ENCODE measurements around the gene DSCAML1. TPM values are rescaled to one million over a fixed set of nuclear protein-coding genes. Genes with fewer than 3 reads are reported as not detected.

Gene DSCAML1
- total RNA-seq, 1 experiment from 2014 or later, result 5.4 TPM

DNA sequence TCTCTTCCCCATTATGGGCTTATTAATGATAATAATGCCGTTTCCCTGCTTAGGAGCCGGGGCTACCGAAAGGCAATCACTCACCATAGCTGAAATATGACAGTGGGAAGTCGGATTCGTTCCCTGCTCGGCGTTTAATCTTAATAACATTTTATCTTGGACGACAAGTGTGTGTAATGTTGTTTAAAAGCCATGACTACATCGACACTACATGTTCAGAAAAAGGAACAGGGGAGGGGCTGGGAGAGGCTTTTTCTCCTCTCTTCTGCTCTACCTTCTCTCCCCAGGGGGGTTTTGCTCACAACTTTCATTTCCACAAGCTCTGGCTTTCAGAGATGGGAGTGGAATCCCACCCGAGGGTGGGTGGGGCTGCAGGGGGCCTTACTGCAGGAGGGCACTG is 105.5 kb downstream of the DSCAML1 start:
- in situ Hi-C loops (cut with HindIII; ENCODE audit: low pct_unique_long_range_greater_than_20kb, low sequenced_read_pairs), result no loop called here
- no peak for DNase-seq (ENCODE audit: low read depth)

DNA sequence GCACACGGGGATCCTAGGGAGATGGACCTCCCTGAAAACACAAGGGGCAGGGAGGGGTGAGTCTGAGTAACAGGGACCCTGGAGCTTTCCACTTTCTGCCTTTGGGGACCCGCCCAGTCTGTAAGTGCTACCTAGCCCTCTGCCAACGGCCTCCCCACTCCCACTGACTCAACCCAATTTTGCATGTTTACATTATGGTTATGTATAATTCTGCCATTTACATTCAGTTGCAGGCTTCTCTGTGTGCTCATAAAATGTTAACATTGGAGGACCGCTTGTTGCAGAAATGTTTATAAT is 105.8 kb downstream of the DSCAML1 start:
- in situ Hi-C loops (cut with HindIII; ENCODE audit: low pct_unique_long_range_greater_than_20kb, low sequenced_read_pairs), result no loop called here
- no peak for DNase-seq (ENCODE audit: low read depth)

DNA sequence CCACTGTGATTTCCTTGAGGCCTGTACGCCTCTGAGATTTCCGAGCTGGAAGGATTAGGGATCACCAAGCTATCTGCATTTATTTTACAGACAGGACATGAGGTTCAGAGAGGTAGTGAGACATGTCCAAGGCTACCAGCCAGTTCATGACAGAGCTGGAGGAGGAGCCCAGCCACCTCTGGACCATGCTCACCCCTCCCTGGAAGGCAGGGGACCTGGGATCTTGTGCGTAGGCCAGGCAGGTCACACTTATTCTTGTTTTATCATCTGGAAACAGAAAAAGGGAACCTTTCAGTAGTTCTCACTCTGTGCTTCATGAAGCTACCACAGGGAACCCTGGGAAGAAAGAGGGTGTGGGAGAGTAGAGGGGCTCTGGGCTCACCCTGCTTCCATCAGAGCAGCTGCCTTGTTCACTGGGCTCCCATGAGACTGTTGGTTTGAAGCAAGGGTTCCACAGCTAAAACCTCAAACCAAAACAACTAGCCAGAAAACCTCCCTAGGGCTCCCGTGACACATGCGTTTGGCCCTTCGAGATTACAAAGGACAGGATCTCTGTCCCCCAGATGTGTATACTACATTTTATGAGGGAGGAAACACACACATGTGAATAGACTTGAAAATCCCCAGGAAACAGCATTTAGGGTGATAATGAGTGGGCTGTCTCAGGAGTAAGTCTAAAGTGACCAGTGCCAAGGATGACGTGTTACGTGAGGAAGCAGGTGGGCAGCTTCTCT is 106.4 kb downstream of the DSCAML1 start:
- DNase-seq (ENCODE audit: low read depth), result no peak
- in situ Hi-C loops (cut with HindIII; ENCODE audit: low pct_unique_long_range_greater_than_20kb, low sequenced_read_pairs), result no loop called here

DNA sequence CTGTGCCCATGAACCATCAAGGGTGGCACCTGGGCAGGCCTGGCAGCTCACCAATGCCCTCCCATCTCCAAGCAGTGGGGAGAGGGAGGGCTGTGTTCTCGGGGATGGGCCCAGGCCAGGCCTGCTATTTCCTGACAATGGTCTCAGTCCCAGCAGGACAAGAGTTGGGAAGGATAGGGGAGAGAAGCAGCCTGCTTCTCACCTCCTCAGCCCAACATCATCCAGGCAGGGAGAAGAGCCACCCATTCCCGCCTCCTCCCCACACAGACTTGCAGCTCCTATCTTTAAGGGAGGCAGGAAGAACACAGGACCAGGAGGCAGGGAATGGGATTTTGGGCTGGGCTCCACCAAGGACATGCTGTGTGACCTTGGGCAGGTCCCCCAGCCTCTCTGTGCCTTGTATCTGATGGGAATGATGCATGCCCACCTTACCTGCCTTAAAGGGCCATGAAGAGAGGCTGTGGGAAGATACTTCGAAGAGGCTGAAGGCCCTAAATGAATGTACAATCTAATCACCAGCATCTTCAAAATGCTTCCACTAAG is 108.7 kb downstream of the DSCAML1 start:
- DNase-seq (ENCODE audit: low read depth), result no peak
- in situ Hi-C loops (cut with HindIII; ENCODE audit: low pct_unique_long_range_greater_than_20kb, low sequenced_read_pairs), result no loop called here

DNA sequence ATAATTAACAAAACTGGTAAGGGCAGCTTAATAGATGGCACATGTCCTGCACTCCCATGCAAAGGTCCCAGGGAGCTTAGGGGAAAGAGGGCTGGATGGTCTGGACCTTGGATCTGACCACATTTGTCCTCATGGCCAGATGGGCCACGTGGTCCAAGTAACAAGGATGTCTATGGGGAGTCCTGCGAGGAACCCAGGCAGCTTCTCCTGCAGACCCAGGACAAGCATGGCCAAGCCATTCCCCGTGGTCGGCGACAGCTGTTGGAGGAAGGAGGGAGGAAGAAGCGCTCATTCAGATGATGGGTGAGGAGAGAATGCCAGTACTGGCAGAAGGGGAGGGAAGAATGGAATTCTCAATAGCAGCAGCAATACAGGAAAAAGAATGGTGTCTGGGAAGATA is 109.2 kb downstream of the DSCAML1 start:
- in situ Hi-C loops (cut with HindIII; ENCODE audit: low pct_unique_long_range_greater_than_20kb, low sequenced_read_pairs), result no loop called here
- DNase-seq (ENCODE audit: low read depth), result no peak

DNA sequence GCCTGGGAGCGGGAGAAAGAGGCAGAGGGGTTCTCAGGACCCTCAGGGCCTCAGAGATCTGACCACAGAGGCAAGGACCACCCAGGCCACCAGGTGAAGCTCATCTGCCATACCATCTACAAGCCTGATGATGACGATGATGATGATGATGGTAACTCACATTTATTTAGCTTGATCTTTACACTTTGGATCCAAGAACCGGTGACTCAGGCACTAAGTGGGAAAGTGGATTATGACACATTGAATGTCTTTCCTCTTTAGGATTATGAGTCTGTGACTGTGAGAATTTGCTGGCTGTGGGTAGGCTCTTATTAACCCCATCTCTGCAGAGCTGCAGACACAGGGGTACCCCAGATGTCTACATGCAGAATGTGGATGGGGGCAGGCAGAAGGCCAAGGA is 110.3 kb downstream of the DSCAML1 start:
- DNase-seq (ENCODE audit: low read depth), result no peak
- in situ Hi-C loops (cut with HindIII; ENCODE audit: low pct_unique_long_range_greater_than_20kb, low sequenced_read_pairs), result no loop called here

DNA sequence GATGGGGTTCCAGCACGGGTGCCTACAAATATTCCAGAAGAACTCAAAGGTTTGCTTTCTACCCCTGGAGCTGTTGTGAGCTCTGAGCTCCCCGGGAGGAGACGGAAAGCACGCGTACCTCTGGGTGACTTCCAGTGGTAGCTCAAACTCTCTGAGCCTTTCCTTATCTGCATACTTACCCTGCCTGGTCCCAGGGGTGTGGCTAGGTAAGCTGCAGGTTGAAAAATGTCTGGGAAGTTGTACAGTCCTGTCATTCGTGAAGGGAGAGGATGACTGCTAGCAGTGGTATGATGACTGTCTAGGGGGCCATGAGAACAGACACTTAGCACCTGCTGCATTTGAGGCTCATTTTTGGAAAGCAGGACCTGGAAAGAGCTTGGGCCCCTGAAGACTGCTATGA is 111.5 kb downstream of the DSCAML1 start:
- no peak for DNase-seq (ENCODE audit: low read depth)
- in situ Hi-C loops (cut with HindIII; ENCODE audit: low pct_unique_long_range_greater_than_20kb, low sequenced_read_pairs), result no loop called here

DNA sequence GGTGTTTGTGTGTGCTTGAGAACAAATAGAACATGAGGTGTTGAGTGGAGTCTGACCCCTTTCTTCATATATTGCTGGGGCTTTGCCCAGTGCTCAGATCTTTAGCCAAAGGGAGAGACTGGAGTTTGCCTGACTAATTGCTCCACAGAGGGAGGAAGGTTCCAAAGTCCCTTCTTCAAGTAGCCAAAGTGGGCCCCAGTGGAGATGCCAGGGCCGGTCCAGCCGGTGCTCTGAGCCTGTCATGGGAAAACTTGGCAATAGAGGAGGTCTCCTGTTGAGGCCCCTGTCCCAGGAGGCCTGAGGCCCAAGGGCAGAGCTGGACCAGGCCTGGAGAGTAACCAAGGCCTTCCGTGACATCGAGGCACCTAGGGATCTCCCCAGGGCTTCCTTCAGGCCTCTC is 112.3 kb downstream of the DSCAML1 start:
- in situ Hi-C loops (cut with HindIII; ENCODE audit: low pct_unique_long_range_greater_than_20kb, low sequenced_read_pairs), result no loop called here
- no peak for DNase-seq (ENCODE audit: low read depth)

DNA sequence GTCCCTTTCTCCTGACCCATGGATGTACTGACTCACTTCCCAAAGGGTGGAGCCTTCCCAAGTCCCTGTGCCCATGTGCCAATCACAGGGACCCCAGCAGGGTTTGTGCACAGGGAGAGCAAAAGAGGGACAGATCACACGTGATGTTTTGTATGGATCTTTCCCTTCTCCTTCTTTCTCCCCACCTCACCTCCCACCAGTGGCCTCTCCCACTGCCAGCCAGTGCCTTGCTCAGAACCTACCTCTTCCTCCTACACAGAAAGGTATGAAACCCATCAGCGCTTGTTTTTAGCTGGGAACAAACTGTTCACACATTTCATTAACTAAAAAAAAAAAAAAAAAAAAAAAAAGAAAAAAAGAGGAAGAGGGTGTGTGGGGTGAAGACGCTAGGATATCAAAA is 112.9 kb downstream of the DSCAML1 start:
- DNase-seq (ENCODE audit: low read depth), result no peak
- in situ Hi-C loops (cut with HindIII; ENCODE audit: low pct_unique_long_range_greater_than_20kb, low sequenced_read_pairs), result no loop called here

DNA sequence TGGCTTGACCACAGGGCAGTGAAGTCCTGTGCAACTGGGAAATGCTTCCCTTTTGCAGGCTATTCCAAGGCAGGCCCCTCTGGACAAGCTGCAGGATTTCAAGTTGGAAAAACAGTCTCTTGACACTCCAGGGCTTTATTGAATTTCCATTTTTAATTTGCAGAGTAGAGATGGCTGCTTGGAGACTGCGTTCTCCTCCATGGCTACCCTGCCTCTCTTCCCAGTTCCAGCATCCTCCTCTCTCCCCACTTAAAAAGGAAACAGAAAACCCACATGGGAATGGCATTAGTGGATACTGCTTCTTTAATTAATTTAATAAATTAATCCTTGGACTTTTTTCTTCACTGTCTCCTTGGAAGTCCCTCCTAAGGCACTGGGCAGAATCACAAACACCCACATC is 115.6 kb downstream of the DSCAML1 start:
- in situ Hi-C loops (cut with HindIII; ENCODE audit: low pct_unique_long_range_greater_than_20kb, low sequenced_read_pairs), result no loop called here
- no peak for DNase-seq (ENCODE audit: low read depth)

DNA sequence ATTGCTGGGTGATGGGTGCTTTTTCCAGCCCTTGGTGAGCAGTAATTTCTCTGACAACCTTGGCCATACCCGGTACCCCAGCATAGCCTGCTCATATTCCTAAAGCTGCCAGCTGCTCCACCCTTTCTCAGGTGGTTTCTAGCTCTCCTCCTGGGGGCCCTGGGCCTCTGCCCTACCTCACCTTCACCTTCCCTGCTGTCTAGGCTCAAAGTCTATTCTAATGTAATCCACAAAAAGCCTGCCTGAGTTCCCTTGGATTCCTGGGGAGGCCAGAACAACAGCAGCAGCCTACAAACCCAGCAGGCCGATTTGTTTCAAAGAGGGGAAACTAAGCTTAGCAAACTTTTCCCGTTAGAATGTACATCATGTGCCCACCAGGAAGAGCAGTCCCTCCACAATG is 117.6 kb downstream of the DSCAML1 start:
- in situ Hi-C loops (cut with HindIII; ENCODE audit: low pct_unique_long_range_greater_than_20kb, low sequenced_read_pairs), result no loop called here
- DNase-seq (ENCODE audit: low read depth), result no peak

DNA sequence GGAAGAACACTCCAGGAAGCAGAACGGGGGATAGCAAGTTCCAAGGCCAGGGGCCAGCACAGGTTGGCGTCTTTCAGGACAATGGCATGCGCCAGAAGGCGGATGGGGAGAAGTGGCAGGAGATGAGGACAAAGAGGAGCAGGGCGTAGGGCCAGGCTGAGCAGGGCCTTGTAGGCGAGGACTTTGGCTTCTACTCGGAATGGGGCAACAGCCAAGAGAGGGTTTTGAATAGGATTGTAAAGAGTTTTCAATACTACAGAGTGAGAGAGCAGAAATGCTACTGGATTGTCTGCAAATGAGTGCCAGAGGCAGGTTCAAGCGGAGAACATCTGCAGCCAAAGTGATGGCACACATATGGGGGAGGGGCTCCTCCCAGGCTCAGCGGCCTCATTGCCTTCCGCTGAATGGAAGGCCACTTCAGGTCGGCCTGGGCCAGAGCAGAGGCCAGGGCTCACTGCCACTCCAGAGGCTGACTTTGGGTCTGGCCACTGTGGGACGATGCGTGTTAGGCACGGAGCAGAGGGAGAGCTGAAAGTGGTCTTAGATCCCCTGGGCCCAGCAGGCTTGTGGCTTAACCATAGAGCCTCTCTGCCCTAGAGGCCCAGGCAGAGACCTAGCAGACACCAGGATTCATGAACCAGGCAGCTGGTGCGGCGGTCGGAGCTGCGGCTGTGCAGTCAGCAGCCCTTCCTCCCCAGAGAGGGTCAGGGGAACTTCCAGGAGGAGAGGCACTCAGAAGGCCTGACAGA is 118.2 kb downstream of the DSCAML1 start:
- in situ Hi-C loops (cut with HindIII; ENCODE audit: low pct_unique_long_range_greater_than_20kb, low sequenced_read_pairs), result no loop called here
- DNase-seq (ENCODE audit: low read depth), result no peak

DNA sequence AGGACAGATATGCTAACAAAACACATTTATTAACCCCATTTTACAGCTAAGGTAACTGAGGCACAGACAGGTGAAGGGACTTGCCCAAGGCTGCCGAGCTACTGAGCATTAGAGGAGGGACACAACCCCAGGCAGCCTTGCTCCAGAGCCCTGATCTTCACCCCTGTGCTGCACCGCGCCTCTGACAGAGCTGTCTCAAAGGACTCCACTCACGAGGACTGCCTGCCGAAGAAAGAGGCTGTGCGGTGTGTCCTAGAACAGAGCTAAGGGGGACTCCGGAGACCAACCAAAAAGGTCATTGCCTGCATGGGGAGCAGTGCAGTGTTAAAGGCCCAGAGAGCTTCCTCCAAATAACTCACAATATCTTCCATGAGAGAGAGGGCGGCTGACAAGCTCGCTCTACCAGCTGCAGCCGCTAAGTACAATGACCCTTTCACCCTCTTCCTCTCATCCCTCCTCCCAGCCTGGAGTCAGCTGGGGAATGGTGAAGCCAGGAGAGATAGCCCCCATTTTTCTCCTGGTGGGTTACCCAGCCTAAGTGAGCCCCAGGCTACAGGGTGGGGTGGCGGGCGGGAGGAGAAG is 119.2 kb downstream of the DSCAML1 start:
- no peak for DNase-seq (ENCODE audit: low read depth)
- in situ Hi-C loops (cut with HindIII; ENCODE audit: low pct_unique_long_range_greater_than_20kb, low sequenced_read_pairs), result no loop called here

DNA sequence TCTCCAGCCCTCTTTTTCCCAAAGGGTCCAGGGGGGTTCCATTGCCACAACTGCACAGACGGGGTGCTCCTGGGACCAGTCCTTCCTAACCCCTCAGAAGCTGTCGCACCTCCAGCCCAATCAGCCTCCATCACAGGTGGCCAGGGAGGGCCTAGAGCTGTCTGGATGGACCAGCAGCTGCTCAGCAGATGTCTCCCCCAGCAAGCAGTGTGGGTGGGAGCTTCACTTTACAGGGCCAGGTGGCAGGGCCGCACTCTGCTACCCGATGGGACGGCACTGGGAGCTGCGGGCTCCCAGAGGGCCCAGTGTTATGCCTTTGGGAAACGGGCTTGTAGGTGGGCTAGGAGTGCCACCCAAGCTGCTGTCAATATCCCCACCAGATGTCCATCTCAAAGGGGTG is 120.5 kb downstream of the DSCAML1 start:
- no peak for DNase-seq (ENCODE audit: low read depth)
- in situ Hi-C loops (cut with HindIII; ENCODE audit: low pct_unique_long_range_greater_than_20kb, low sequenced_read_pairs), result no loop called here

DNA sequence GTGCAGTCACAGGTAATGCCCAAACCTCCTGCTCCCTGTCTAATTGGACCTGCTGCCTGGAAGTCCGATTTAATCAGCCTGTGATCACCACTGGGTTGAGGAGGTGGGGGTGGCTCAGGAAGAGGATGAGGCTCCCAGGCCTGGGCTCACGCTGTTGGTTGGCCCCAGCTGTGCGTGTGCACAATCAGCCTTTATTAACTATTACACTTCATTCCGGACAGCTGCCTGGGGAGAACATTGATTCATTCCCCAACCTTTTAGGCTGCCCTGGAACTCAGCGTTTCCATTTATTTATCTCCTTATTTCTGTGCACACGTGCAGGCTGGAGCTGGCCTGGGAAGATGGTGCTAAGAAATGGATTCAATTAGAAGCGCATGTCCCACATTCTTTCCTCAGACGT is 123.4 kb downstream of the DSCAML1 start:
- in situ Hi-C loops (cut with HindIII; ENCODE audit: low pct_unique_long_range_greater_than_20kb, low sequenced_read_pairs), result no loop called here
- no peak for DNase-seq (ENCODE audit: low read depth)

DNA sequence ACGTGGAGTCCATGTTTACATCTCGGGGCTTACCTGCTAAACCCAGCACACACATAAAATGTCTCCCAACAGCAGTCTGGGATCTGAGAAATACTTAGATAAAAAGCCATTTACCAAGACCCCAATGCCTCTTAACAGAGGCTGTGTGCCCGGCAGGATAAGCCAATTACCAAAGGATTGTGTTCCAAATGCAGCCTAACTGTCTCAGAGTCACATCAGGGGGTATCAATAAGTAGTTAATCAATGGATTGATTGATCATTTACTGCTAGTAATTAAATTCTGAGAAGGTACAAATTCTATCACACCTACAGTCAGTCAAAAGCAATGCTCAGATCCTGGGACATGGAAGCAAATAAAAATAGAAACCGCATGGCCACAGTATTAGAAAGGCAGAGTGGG is 125.6 kb downstream of the DSCAML1 start:
- DNase-seq (ENCODE audit: low read depth), result no peak
- in situ Hi-C loops (cut with HindIII; ENCODE audit: low pct_unique_long_range_greater_than_20kb, low sequenced_read_pairs), result no loop called here

DNA sequence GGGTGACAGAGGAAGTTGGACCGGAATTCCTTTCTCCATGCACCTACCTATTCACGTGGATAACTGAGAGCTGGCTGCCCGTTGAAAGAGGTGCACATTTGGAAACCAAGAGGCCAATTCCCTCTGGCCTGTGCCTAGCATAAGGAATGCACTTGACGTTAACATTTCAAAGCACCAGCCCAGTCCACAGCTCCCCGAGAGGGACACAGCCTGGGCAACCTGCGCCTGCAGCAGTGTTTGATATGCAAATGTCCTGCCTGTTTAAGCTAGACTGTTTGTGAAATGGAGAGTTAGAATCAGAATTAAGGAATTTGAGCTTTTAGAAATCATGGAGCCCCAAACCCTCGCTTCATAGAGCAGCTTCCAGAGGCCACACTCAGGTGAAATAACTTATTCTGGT is 126.1 kb downstream of the DSCAML1 start:
- in situ Hi-C loops (cut with HindIII; ENCODE audit: low pct_unique_long_range_greater_than_20kb, low sequenced_read_pairs), result no loop called here
- DNase-seq (ENCODE audit: low read depth), result no peak

DNA sequence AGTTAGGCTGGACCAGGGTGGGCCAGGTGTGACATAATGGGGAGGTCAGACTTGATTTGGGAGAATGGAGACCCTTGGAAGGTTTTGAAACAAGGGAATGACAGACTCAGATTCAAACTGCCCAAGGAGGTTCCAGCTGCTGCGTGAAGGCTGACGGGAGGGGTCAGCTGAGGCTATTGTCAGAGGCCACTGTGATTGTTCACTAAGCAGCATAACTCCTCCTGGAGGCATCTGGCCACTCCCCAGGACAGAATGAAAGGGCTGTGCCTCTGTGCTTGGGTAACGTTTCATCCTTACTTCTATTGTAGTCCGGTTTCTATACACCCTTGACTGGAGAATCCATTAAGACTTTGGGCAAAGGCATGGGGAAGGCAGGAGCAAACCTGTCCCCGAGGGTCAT is 126.6 kb downstream of the DSCAML1 start:
- no peak for DNase-seq (ENCODE audit: low read depth)
- in situ Hi-C loops (cut with HindIII; ENCODE audit: low pct_unique_long_range_greater_than_20kb, low sequenced_read_pairs), result no loop called here

DNA sequence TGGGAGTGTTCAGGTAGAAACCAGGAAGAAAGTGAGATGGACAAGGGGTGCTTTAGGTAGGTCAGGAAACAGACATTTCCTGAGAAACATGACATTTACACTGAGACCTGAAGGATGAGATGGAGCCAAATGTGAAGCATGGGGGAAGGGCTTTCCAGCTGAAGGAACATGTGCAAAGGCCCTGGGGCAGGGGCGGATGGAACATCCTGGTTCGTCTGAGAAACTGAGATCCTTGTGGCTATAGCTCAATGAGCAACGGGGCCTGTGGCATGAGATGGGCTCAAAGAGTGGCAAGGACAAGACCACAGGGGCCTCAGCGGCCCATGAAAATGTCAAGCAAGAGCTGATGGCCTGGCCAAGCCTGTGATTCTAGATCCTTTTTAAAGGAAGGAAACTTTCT is 127.4 kb downstream of the DSCAML1 start:
- in situ Hi-C loops (cut with HindIII; ENCODE audit: low pct_unique_long_range_greater_than_20kb, low sequenced_read_pairs), result no loop called here
- no peak for DNase-seq (ENCODE audit: low read depth)

DNA sequence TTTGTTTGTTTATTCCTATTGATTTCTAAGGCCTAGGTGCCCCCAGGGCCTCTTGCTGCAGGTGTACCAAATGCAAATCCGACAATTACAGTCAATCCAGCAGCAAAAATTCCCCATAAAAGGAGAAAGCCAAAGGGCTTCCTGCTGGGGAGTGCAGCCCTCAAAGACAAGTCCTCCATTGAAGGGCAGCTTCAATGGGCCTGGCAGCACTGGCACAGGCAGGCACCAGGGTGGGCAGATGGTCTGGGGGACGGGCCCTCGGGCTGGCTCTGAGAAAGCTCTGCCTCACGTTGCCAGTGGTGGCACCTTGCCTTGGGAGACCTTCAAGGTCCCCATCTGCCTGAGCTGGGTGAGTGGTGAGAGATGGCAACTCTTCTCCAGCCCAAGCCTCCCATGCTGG is 128.0 kb downstream of the DSCAML1 start:
- in situ Hi-C loops (cut with HindIII; ENCODE audit: low pct_unique_long_range_greater_than_20kb, low sequenced_read_pairs), result no loop called here

More for the DNA sequence above, 128.0 kb downstream of the DSCAML1 start:
- no peak for DNase-seq (ENCODE audit: low read depth)
